Erythroblast (primary cell): ENCODE measurements around the gene FOCAD.

ENCODE experiments used
- GATA1 ChIP-seq: IDR thresholded peaks from 2 replicates; pipeline ENCODE4 v1.6.1; 2011; ENCODE audit warnings: low read depth, mild to moderate bottlenecking, control low read depth, low read length, moderate library complexity
- POLR2A ChIP-seq: IDR thresholded peaks from 2 replicates; pipeline ENCODE4 v1.6.1; 2011; ENCODE audit warnings: mild to moderate bottlenecking, low read length

DNA sequence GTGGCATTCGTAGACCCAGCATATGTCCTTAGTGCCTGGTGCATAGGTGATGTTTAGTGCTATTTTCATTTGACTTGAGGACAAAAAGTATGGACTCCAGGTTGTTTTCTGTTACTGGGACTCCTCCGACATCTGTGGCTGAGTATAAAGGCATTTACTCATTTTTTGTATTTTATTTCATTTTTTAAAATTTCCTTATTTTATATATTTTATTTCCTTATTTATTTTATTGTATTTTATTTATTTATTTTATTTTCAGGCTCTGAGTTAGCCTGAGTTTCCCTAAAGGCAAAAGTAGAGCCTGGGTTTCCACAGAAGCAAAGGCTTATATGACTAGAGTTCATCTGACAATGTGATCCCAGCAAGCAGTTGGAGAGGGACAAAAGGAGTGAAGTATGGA lies 91.6 kb downstream of the FOCAD start:
- TF ChIP-seq POLR2A (no peak), GATA1 (no peak)
